Measurements from ENCODE around the gene TRUB2. TPM values are rescaled to one million over a fixed set of nuclear protein-coding genes. Genes with fewer than 3 reads are reported as not detected.

Gene TRUB2, protein sequence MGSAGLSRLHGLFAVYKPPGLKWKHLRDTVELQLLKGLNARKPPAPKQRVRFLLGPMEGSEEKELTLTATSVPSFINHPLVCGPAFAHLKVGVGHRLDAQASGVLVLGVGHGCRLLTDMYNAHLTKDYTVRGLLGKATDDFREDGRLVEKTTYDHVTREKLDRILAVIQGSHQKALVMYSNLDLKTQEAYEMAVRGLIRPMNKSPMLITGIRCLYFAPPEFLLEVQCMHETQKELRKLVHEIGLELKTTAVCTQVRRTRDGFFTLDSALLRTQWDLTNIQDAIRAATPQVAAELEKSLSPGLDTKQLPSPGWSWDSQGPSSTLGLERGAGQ
- 10 to 100 TPM; 18.7 to 21.0 TPM for total RNA-seq

GRCh38 chr9:128322404-128323211, at the start of gene TRUB2, which contains the start of gene COQ4:
TRUB2 (minus strand) TSS chr9:128322447; CDS start chr9:128322408, 39 bp downstream.
COQ4 (plus strand) TSS chr9:128322839; CDS start chr9:128322859, 20 bp downstream.
- Mint-ChIP-seq H3K4me3 (peak within 1 kb of the TSS; percentile 83), H3K27ac (peak within 1 kb of the TSS; percentile 90), H3K9me3 (no peaks in the 10 kb centered on the region), H3K27me3 (no peaks in the 10 kb centered on the region), H3K36me3 (no peaks in the 10 kb centered on the region), H3K4me1 (peaks cover 14% of the 10 kb centered on the region)
- ATAC-seq (ENCODE audit: low read depth) (peak; percentile 86), DNase-seq (peak; percentile 92)
- POLR2A ChIA-PET, result interaction anchor here (1.1 to 1.5 kb wide), 2 partner anchors 9 to 23 kb away, joined by 3 to 6 read pairs; no protein-coding TSS in a partner anchor

- Mint-ChIP-seq H3K27ac (peak overlapping the region; percentile 90), H3K4me1 (peaks cover 25% of the 10 kb centered on the region), H3K9me3 (no peaks in the 10 kb centered on the region), H3K4me3 (peak overlapping the region; percentile 93), H3K27me3 (no peaks in the 10 kb centered on the region), H3K36me3 (peaks cover 7% of the 10 kb centered on the region)
- DNase-seq (no peak), ATAC-seq (ENCODE audit: low read depth) (no peak)
- POLR2A ChIA-PET, result interaction anchor here (0.6 to 2.7 kb wide), 12 partner anchors 10 to 296 kb away, joined by 3 to 23 read pairs (median 4); partner anchors contain the start of genes CERCAM, GLE1 and SPTAN1
Observed at GRCh38 chr9:128371630-128372117, 49.4 kb upstream of the TRUB2 start.

- H3K9me3 Mint-ChIP-seq, result no peaks in the 10 kb centered on the region
- peaks cover 7% of the 10 kb centered on the region for H3K36me3 Mint-ChIP-seq
- peak; percentile 96 for DNase-seq
- peaks cover 25% of the 10 kb centered on the region for H3K4me1 Mint-ChIP-seq
- peak within 1 kb of the TSS; percentile 93 for H3K4me3 Mint-ChIP-seq
- H3K27me3 Mint-ChIP-seq, result no peaks in the 10 kb centered on the region
- H3K27ac Mint-ChIP-seq, result peak within 1 kb of the TSS; percentile 90
- peak; percentile 94 for ATAC-seq (ENCODE audit: low read depth)
- POLR2A ChIA-PET, result interaction anchor here (0.6 to 2.7 kb wide), 14 partner anchors 9 to 243 kb away, joined by 3 to 23 read pairs (median 3); partner anchors contain the start of genes CERCAM, GLE1 and SPTAN1
Observed at GRCh38 chr9:128370752-128371629, 48.7 kb upstream of the TRUB2 start, which contains the start of gene URM1. URM1 (plus strand) TSS chr9:128371374; CDS start chr9:128371381, 7 bp downstream.

DNA sequence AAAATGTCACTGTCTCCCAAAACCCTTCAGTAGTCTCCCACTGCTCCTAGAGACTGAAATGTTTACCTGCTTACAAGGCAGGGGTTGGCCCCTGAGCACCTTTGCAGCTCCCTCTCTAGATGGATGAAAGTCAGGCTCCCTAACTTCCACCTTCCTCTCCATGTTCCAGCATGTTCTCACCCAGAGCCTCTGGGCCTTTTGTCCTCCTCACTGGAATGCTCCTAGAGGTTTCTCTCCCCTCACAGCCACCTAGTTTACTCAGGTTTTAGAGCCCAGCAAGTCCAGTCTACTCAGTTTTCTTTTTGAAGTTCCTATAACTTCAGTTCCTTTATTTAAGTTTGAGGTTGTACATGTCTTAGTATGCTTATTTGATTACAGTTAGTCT, 48.1 kb upstream of the TRUB2 start:
- ATAC-seq (ENCODE audit: low read depth), result no peak

GRCh38 chr9:128369024-128369706, 46.9 kb upstream of the TRUB2 start:
- Mint-ChIP-seq H3K27me3 (no peaks in the 10 kb centered on the region), H3K9me3 (no peaks in the 10 kb centered on the region), H3K4me3 (no peak overlapping the region), H3K4me1 (peaks cover 29% of the 10 kb centered on the region), H3K27ac (no peak overlapping the region), H3K36me3 (peaks cover 5% of the 10 kb centered on the region)
- POLR2A ChIA-PET, result no interaction called here
- DNase-seq (no peak), ATAC-seq (ENCODE audit: low read depth) (no peak)

More for the DNA sequence above, 48.1 kb upstream of the TRUB2 start:
- peaks cover 26% of the 10 kb centered on the region for H3K4me1 Mint-ChIP-seq
- peak overlapping the region; percentile 90 for H3K27ac Mint-ChIP-seq
- H3K4me3 Mint-ChIP-seq, result peak overlapping the region; percentile 93
- peaks cover 5% of the 10 kb centered on the region for H3K36me3 Mint-ChIP-seq
- DNase-seq, result no peak
- no peaks in the 10 kb centered on the region for H3K9me3 Mint-ChIP-seq
- POLR2A ChIA-PET, result interaction anchor here (0.6 to 2.7 kb wide), 7 partner anchors 8 to 242 kb away, joined by 3 to 23 read pairs (median 4); partner anchors contain the start of gene CERCAM
- no peaks in the 10 kb centered on the region for H3K27me3 Mint-ChIP-seq

GRCh38 chr9:128365525-128365924, 43.3 kb upstream of the TRUB2 start:
- no peaks in the 10 kb centered on the region for H3K9me3 Mint-ChIP-seq
- H3K4me3 Mint-ChIP-seq, result peak overlapping the region; percentile 57

GRCh38 chr9:128362774-128363173, 40.5 kb upstream of the TRUB2 start:
- ATAC-seq (ENCODE audit: low read depth) (no peak), DNase-seq (no peak)
- no peaks in the 10 kb centered on the region for H3K9me3 Mint-ChIP-seq
- no peak overlapping the region for H3K27ac Mint-ChIP-seq
- POLR2A ChIA-PET, result interaction anchor here (0.5 to 2.5 kb wide), 6 partner anchors 9 to 190 kb away, joined by 3 to 23 read pairs (median 4); partner anchors contain the start of genes CERCAM, CIZ1 and URM1
- no peaks in the 10 kb centered on the region for H3K27me3 Mint-ChIP-seq
- peaks cover 8% of the 10 kb centered on the region for H3K4me1 Mint-ChIP-seq
- no peak overlapping the region for H3K4me3 Mint-ChIP-seq
- H3K36me3 Mint-ChIP-seq, result no peaks in the 10 kb centered on the region

More at GRCh38 chr9:128365525-128365924, 43.3 kb upstream of the TRUB2 start:
- Mint-ChIP-seq H3K27me3 (no peaks in the 10 kb centered on the region), H3K4me1 (peaks cover 13% of the 10 kb centered on the region), H3K36me3 (no peaks in the 10 kb centered on the region), H3K27ac (peak overlapping the region; percentile 38)
- POLR2A ChIA-PET, result interaction anchor here (1.5 kb wide), 1 partner anchor 55 kb away, joined by 3 read pairs; the partner anchor contains the start of gene CERCAM
- ATAC-seq (ENCODE audit: low read depth), result no peak
- DNase-seq, result no peak

DNA sequence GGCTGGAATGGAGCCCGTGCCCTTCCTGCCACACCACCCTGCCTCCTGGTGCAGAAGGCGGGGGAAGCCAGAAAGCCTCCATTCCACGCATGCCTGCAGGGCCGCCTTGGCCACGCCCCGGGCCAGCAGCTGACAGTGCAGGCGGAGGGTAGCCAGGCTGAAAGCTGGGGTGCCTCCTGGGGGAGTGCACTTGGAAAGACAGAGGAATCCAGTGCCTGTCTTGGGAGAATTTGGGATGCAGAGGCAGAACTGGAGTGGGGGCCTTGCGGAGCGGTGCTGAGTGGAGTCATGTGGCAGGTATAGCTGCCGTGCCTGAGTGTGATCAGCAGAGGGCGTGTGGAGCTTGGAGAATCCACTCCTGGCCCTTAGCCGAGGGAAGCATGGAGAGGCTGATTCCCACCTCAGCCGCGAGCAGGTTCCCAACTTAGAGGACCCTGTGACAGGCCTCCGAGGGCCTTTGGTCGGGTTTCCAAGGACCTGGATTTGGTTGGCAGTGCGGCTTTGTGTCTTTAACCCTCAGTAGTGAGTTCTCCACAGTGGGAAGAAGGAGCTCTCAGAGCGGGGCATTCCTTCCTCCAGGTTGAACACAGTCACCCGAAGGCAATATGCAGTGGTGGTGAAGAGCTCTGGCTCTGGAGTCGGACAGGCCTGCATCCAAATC, 39.9 kb upstream of the TRUB2 start:
- Mint-ChIP-seq H3K4me1 (peaks cover 8% of the 10 kb centered on the region), H3K4me3 (peak overlapping the region; percentile 88), H3K9me3 (no peaks in the 10 kb centered on the region), H3K27ac (peak overlapping the region; percentile 79), H3K36me3 (no peaks in the 10 kb centered on the region), H3K27me3 (no peaks in the 10 kb centered on the region)
- POLR2A ChIA-PET, result interaction anchor here (0.5 to 2.5 kb wide), 6 partner anchors 9 to 191 kb away, joined by 3 to 23 read pairs (median 4); partner anchors contain the start of genes CERCAM, CIZ1 and URM1
- ATAC-seq (ENCODE audit: low read depth) (peak; percentile 85), DNase-seq (peak; percentile 74)

DNA sequence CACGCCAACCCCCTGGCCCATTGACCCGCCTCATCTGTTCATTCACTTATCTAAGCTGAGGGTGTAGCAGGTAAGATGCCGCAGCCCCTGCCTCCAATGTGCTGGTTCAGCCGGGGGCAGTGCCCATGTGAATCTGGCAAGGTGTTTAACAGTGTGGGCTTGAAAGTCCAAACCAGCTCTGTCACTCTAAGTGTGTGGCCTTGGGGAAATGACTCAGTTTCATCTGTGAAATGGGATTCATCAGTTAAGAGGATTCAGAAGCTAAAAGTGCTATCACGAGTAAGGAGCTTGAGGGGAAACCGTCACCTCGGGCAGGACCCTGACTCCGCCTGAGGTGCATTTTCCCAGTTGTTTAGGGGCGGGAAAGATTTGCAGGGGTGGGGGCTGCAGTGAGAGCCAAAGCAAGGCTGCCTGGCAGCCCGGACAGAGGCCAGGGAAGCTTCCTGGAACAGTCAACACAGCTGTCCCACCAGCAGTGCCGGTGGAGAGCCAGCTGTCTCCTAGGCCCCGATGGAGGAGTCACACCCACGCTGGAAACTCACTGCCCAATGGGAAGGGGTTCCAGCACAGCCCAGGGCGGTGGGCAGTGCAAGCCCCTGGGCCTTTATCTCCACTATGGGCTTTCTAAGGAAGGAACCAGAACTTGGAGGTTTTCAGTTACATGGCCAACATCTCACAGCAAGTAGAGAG, 39.2 kb upstream of the TRUB2 start:
- H3K36me3 Mint-ChIP-seq, result no peaks in the 10 kb centered on the region
- H3K27me3 Mint-ChIP-seq, result no peaks in the 10 kb centered on the region
- POLR2A ChIA-PET, result interaction anchor here (0.8 to 2.5 kb wide), 4 partner anchors 10 to 192 kb away, joined by 3 to 23 read pairs (median 5); partner anchors contain the start of gene URM1
- peaks cover 8% of the 10 kb centered on the region for H3K4me1 Mint-ChIP-seq
- H3K9me3 Mint-ChIP-seq, result no peaks in the 10 kb centered on the region
- ATAC-seq (ENCODE audit: low read depth) (no peak), DNase-seq (peak; percentile 34)
- H3K4me3 Mint-ChIP-seq, result peak overlapping the region; percentile 88
- peak overlapping the region; percentile 79 for H3K27ac Mint-ChIP-seq

DNA sequence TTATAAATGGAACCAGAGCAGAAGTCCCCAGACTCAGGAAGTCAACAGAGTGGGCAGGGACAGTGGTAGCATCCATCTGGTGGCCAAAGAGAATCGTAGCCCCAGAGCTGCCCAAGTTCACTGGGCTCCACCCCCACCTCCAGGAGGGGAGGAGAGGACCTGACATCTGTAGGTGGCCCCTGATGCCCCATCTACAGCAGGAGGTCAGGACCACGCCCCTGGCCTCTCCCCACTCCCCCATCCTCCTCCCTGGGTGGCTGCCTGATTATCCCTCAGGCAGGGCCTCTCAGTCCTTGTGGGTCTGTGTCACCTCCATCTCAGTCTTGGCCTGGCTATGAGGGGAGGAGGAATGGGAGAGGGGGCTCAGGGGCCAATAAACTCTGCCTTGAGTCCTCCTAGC, 38.6 kb upstream of the TRUB2 start:
- ATAC-seq (ENCODE audit: low read depth), result no peak
- no peak overlapping the region for H3K27ac Mint-ChIP-seq
- H3K4me3 Mint-ChIP-seq, result no peak overlapping the region
- H3K9me3 Mint-ChIP-seq, result no peaks in the 10 kb centered on the region
- POLR2A ChIA-PET, result interaction anchor here (0.8 to 2.5 kb wide), 2 partner anchors 11 to 59 kb away, joined by 3 to 23 read pairs; partner anchors contain the start of gene URM1
- H3K27me3 Mint-ChIP-seq, result no peaks in the 10 kb centered on the region
- H3K4me1 Mint-ChIP-seq, result peaks cover 8% of the 10 kb centered on the region
- DNase-seq, result no peak
- H3K36me3 Mint-ChIP-seq, result peaks cover 3% of the 10 kb centered on the region

DNA sequence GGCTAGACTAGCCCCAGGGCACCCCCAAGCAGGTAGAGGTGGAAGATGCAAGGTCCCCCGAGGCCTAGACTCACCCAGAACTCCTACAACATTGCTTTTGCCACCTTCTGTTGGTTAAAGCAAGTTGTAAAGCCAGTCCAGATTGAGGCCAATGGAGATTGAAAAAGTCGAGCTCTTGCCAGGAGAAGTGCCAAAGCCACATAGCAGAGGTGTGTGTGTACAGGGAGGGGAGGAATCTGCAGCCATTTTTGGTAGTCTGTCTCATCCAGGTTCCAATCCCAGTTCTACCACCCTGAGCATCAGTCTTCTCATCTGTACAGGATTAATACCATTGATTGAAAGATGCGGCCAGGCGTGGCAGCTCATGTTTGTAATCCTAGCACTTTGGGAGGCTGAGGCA, 36.6 kb upstream of the TRUB2 start:
- POLR2A ChIA-PET, result no interaction called here
- H3K4me1 Mint-ChIP-seq, result peaks cover 4% of the 10 kb centered on the region
- no peak for ATAC-seq (ENCODE audit: low read depth)
- no peak for DNase-seq
- H3K27ac Mint-ChIP-seq, result no peak overlapping the region
- H3K4me3 Mint-ChIP-seq, result no peak overlapping the region
- H3K9me3 Mint-ChIP-seq, result no peaks in the 10 kb centered on the region
- peaks cover 3% of the 10 kb centered on the region for H3K36me3 Mint-ChIP-seq
- no peaks in the 10 kb centered on the region for H3K27me3 Mint-ChIP-seq

All from activated naive CD8-positive, alpha-beta T cell treated with anti-CD3 and anti-CD28 coated beads, Interleukin-2, amount 10 ng/mL, durations not matched to agents 7 days and 5 days (primary cell).